GM18870 (cell line): ENCODE results near the gene CACNA2D1.
"Not testable (repeated sequence)": the region's sequence is repeated elsewhere in the genome, so short reads cannot be mapped to it uniquely, and the experiment has no call there.

ENCODE experiments used
- ATAC-seq: cut with Tn5 transposase; IDR thresholded peaks from one replicate; pipeline ENCODE4 v1.9.1; 2021; ENCODE audit warnings: moderate library complexity; ENCODE audit not compliant: unreplicated experiment

CACNA2D1 gene

GRCh38 chr7:82393840-82394220 lies 49.7 kb downstream of the CACNA2D1 start:
- ATAC-seq: no peak

- no peak for ATAC-seq
Measured at GRCh38 chr7:82393076-82393839, 50.3 kb downstream of the CACNA2D1 start.

GRCh38 chr7:82390936-82391335 lies 52.6 kb downstream of the CACNA2D1 start:
- ATAC-seq: no peak

- no peak for ATAC-seq
Measured at GRCh38 chr7:82389876-82390275, 53.7 kb downstream of the CACNA2D1 start.

- no peak for ATAC-seq
Measured at GRCh38 chr7:82388138-82388537, 55.4 kb downstream of the CACNA2D1 start.

GRCh38 chr7:82386571-82386970 lies 57.0 kb downstream of the CACNA2D1 start:
- not testable (repeated sequence) for ATAC-seq

- ATAC-seq: no peak
Measured at GRCh38 chr7:82384779-82385178, 58.8 kb downstream of the CACNA2D1 start.

GRCh38 chr7:82384051-82384464 lies 59.5 kb downstream of the CACNA2D1 start:
- peak; percentile 75 for ATAC-seq

- ATAC-seq: no peak
Measured at GRCh38 chr7:82382276-82382675, 61.3 kb downstream of the CACNA2D1 start.

GRCh38 chr7:82376739-82377138 lies 66.8 kb downstream of the CACNA2D1 start:
- ATAC-seq: no peak

GRCh38 chr7:82375713-82376112 lies 67.9 kb downstream of the CACNA2D1 start:
- ATAC-seq: no peak

- ATAC-seq: no peak
Measured at GRCh38 chr7:82375129-82375528, 68.4 kb downstream of the CACNA2D1 start.

GRCh38 chr7:82373926-82374635 lies 69.5 kb downstream of the CACNA2D1 start:
- ATAC-seq: no peak

GRCh38 chr7:82364671-82365070 lies 78.9 kb downstream of the CACNA2D1 start:
- no peak for ATAC-seq

GRCh38 chr7:82364048-82364447 lies 79.5 kb downstream of the CACNA2D1 start:
- ATAC-seq: no peak

GRCh38 chr7:82362129-82362706 lies 81.4 kb downstream of the CACNA2D1 start:
- ATAC-seq: no peak

GRCh38 chr7:82360591-82361368 lies 82.8 kb downstream of the CACNA2D1 start:
- ATAC-seq: no peak

GRCh38 chr7:82359426-82359825 lies 84.2 kb downstream of the CACNA2D1 start:
- no peak for ATAC-seq

GRCh38 chr7:82358923-82359322 lies 84.7 kb downstream of the CACNA2D1 start:
- ATAC-seq: no peak

- ATAC-seq: no peak
Measured at GRCh38 chr7:82358009-82358578, 85.5 kb downstream of the CACNA2D1 start.

GRCh38 chr7:82348251-82348650 lies 95.3 kb downstream of the CACNA2D1 start:
- ATAC-seq: no peak
